Calu3 (cell line): ENCODE data around the gene SLC25A26. TPM values are rescaled to one million over a fixed set of nuclear protein-coding genes. Genes with fewer than 3 reads are reported as not detected.
"Not testable (repeated sequence)": the region's sequence is repeated elsewhere in the genome, so short reads cannot be mapped to it uniquely, and the experiment has no call there.

Experiments
- BruUV-seq: library from RNA; stranded (reverse); fragments of 400-500 nt; replicated peaks from 2 replicates; lab custom pipeline; 2021; lab: Mats Ljungman, UMichigan
- CTCF ChIA-PET: fragments of 300-600 bp; sonication (Branson Sonifier 250); formaldehyde crosslinking; loops from one replicate; lab custom pipeline; 2022; ENCODE audit warnings: antibody characterized with exemption; lab: Charles Lee
- DNase-seq: peaks from one replicate; pipeline ENCODE4 v3.0.0; 2022
- H3K27ac Mint-ChIP-seq: one replicate; pipeline ENCODE4 v1.8.0; 2022; ENCODE audit warnings: mixed read lengths; ENCODE audit not compliant: unreplicated experiment
- H3K27me3 Mint-ChIP-seq: one replicate; pipeline ENCODE4 v1.8.0; 2022; ENCODE audit warnings: mixed read lengths; ENCODE audit not compliant: unreplicated experiment
- H3K36me3 Mint-ChIP-seq: one replicate; pipeline ENCODE4 v1.8.0; 2022; ENCODE audit warnings: mild to moderate bottlenecking, moderate library complexity, mixed read lengths; ENCODE audit not compliant: insufficient read depth, unreplicated experiment
- H3K4me1 Mint-ChIP-seq: one replicate; pipeline ENCODE4 v1.8.0; 2022; ENCODE audit warnings: mild to moderate bottlenecking, low read depth, mixed read lengths; ENCODE audit not compliant: unreplicated experiment
- H3K4me3 Mint-ChIP-seq: one replicate; pipeline ENCODE4 v1.8.0; 2022; ENCODE audit warnings: mild to moderate bottlenecking, low read depth, moderate library complexity, mixed read lengths; ENCODE audit not compliant: unreplicated experiment
- H3K9me3 Mint-ChIP-seq: one replicate; pipeline ENCODE4 v1.8.0; 2022; ENCODE audit warnings: low read depth, mixed read lengths; ENCODE audit not compliant: unreplicated experiment
- CTCF ChIP-seq: fragments of 200-600 bp; IDR thresholded peaks from one replicate; pipeline ENCODE4 v1.8.0; 2022; ENCODE audit warnings: antibody characterized with exemption; ENCODE audit not compliant: unreplicated experiment
- intact Hi-C: fragments of 100-400 bp; cut with micrococcal nuclease; formaldehyde crosslinking; loops from one replicate; pipeline ENCODE4 v1.10.0; 2022; ENCODE audit not compliant: unreplicated experiment
- total RNA-seq: library from RNA; stranded (reverse); gene quantifications from 2 replicates; pipeline ENCODE4 v1.2.3, GENCODE V29; 2022

Gene SLC25A26
- total RNA-seq, 1 experiment from 2014 or later, result 15.8 TPM

- H3K4me3 Mint-ChIP-seq, result no peak overlapping the region
- CTCF ChIA-PET, result no interaction called here
- no peaks in the 10 kb centered on the region for H3K4me1 Mint-ChIP-seq
- no TSS peak for BruUV-seq
- H3K9me3 Mint-ChIP-seq, result no peaks in the 10 kb centered on the region
- no peak for DNase-seq
- no peak overlapping the region for H3K27ac Mint-ChIP-seq
- TF ChIP-seq CTCF, result no peak
- intact Hi-C loops, result no loop called here
- H3K36me3 Mint-ChIP-seq, result no peaks in the 10 kb centered on the region
- no peaks in the 10 kb centered on the region for H3K27me3 Mint-ChIP-seq
Measured at GRCh38 chr3:66302288-66302687, 81.5 kb downstream of the SLC25A26 start.

- Mint-ChIP-seq H3K9me3 (no peaks in the 10 kb centered on the region), H3K27me3 (no peaks in the 10 kb centered on the region), H3K4me3 (no peak overlapping the region), H3K36me3 (no peaks in the 10 kb centered on the region), H3K4me1 (no peaks in the 10 kb centered on the region), H3K27ac (no peak overlapping the region)
- CTCF ChIA-PET, result no interaction called here
- no peak for TF ChIP-seq CTCF
- no TSS peak for BruUV-seq
- intact Hi-C loops, result no loop called here
- DNase-seq, result no peak
Measured at GRCh38 chr3:66303491-66303901, 82.7 kb downstream of the SLC25A26 start.

- H3K4me3 Mint-ChIP-seq, result no peak overlapping the region
- DNase-seq, result no peak
- TF ChIP-seq CTCF, result no peak
- BruUV-seq, result no TSS peak
- H3K27me3 Mint-ChIP-seq, result no peaks in the 10 kb centered on the region
- intact Hi-C loops, result no loop called here
- H3K9me3 Mint-ChIP-seq, result no peaks in the 10 kb centered on the region
- no peaks in the 10 kb centered on the region for H3K36me3 Mint-ChIP-seq
- H3K27ac Mint-ChIP-seq, result no peak overlapping the region
- CTCF ChIA-PET, result no interaction called here
- H3K4me1 Mint-ChIP-seq, result no peaks in the 10 kb centered on the region
Measured at GRCh38 chr3:66304293-66304692, 83.5 kb downstream of the SLC25A26 start.

- DNase-seq, H3K9me3 Mint-ChIP-seq, BruUV-seq, CTCF ChIA-PET, H3K4me3 Mint-ChIP-seq, H3K4me1 Mint-ChIP-seq, H3K27ac Mint-ChIP-seq, H3K27me3 Mint-ChIP-seq, H3K36me3 Mint-ChIP-seq, intact Hi-C loops: not testable (repeated sequence)
Measured at GRCh38 chr3:66306086-66306485, 85.3 kb downstream of the SLC25A26 start.

GRCh38 chr3:66306991-66307390 is 86.2 kb downstream of the SLC25A26 start:
- H3K27me3 Mint-ChIP-seq, intact Hi-C loops, CTCF ChIA-PET, H3K27ac Mint-ChIP-seq, H3K36me3 Mint-ChIP-seq, H3K4me3 Mint-ChIP-seq, H3K9me3 Mint-ChIP-seq, DNase-seq, BruUV-seq, H3K4me1 Mint-ChIP-seq: not testable (repeated sequence)
